A549 treated with CORT108297 at 1 μM for 4 hours (cell line): ENCODE data around the gene PRL. TPM values are rescaled to one million over a fixed set of nuclear protein-coding genes. Genes with fewer than 3 reads are reported as not detected.

Source experiments
- total RNA-seq: library from RNA; stranded (reverse); fragments of 200-300 nt; extraction: Qiagen RNA extraction; gene quantifications from 5 replicates; pipeline ENCODE4 v1.2.3, GENCODE V29; 2022

PRL gene
- not detected in 5 replicates for total RNA-seq

GRCh38 chr6:22296936-22297335 is at the start of gene PRL:
TSS of gene PRL (minus strand) at chr6:22297036. CDS start at chr6:22296982, 54 bp downstream.

